ENCODE results near the gene GKN1. TPM values are rescaled to one million over a fixed set of nuclear protein-coding genes. Genes with fewer than 3 reads are reported as not detected.

The GKN1 gene
- total RNA-seq, 1 experiment from 2014 or later: not detected

- Histone ChIP-seq H3K9me3 (ENCODE audit: control insufficient read depth, low read depth, low read length) (no peaks in the 10 kb centered on the region), H2BK15ac (ENCODE audit: low read depth, low read length) (no peak overlapping the region), H2BK5ac (ENCODE audit: insufficient read length, low read length) (no peak overlapping the region), H4K8ac (replicated peaks; ENCODE audit: insufficient read length, low read depth, low read length) (no peak overlapping the region), H3K14ac (ENCODE audit: insufficient read depth, low read length) (no peak overlapping the region), H2AK5ac (ENCODE audit: insufficient read length, low read length) (no peak overlapping the region), H3K23me2 (ENCODE audit: insufficient read length, low read depth, low read length, poor library complexity, severe bottlenecking) (no peaks in the 10 kb centered on the region), H3K9ac (ENCODE audit: extremely low read depth, insufficient read length, low read length) (no peak overlapping the region), H3K56ac (ENCODE audit: insufficient read length, low read depth, low read length) (no peak overlapping the region), H4K91ac (ENCODE audit: insufficient read length, low read depth, low read length) (no peak overlapping the region), H2AFZ (ENCODE audit: low read length) (no peak overlapping the region), H3K18ac (ENCODE audit: insufficient read length, low read depth, low read length) (no peak overlapping the region), H3K4me1 (ENCODE audit: insufficient read depth, low read length) (no peaks in the 10 kb centered on the region), H2BK12ac (ENCODE audit: insufficient read length, low read depth, low read length) (no peak overlapping the region), H3K79me1 (ENCODE audit: insufficient read depth, low read depth, low read length, poor library complexity, severe bottlenecking) (no peaks in the 10 kb centered on the region), H3K27ac (ENCODE audit: insufficient read length, low read depth, low read length) (no peak overlapping the region), H4K20me1 (ENCODE audit: control insufficient read depth, insufficient read depth, insufficient read length) (no peaks in the 10 kb centered on the region), H3T11ph (ENCODE audit: low read length) (no peak overlapping the region), H2BK20ac (ENCODE audit: low read depth, low read length, poor library complexity, severe bottlenecking) (no peak overlapping the region), H3K4ac (ENCODE audit: low read depth, low read length) (no peak overlapping the region), H3K23ac (ENCODE audit: insufficient read length, low read depth, low read length) (no peak overlapping the region), H4K5ac (ENCODE audit: insufficient read length, low read depth, low read length) (no peak overlapping the region), H2BK120ac (ENCODE audit: low read depth, low read length, poor library complexity, severe bottlenecking) (no peak overlapping the region), H3K27me3 (ENCODE audit: insufficient read depth, low read length) (no peaks in the 10 kb centered on the region), H3K79me2 (ENCODE audit: insufficient read depth, low read length) (no peaks in the 10 kb centered on the region), H3K4me2 (ENCODE audit: insufficient read depth, insufficient read length, low read length) (no peak overlapping the region)
- no CpG with 5 or more reads among the region's 5 CpGs for WGBS (ENCODE audit: extremely low coverage, insufficient read length, low lambda C conversion rate)
- no peak for DNase-seq
- peak overlapping the region in 1 of 3 experiments; percentile 29; a peak in 1 of 7 replicates for H3K27ac Mint-ChIP-seq
- no peaks in the 10 kb centered on the region for H3K4me1 Mint-ChIP-seq
- H3K27me3 Mint-ChIP-seq (ENCODE audit: low read depth): peaks cover 7% of the 10 kb centered on the region
- no peak overlapping the region for H3K4me3 Mint-ChIP-seq
- TF ChIP-seq, protein P1, sequence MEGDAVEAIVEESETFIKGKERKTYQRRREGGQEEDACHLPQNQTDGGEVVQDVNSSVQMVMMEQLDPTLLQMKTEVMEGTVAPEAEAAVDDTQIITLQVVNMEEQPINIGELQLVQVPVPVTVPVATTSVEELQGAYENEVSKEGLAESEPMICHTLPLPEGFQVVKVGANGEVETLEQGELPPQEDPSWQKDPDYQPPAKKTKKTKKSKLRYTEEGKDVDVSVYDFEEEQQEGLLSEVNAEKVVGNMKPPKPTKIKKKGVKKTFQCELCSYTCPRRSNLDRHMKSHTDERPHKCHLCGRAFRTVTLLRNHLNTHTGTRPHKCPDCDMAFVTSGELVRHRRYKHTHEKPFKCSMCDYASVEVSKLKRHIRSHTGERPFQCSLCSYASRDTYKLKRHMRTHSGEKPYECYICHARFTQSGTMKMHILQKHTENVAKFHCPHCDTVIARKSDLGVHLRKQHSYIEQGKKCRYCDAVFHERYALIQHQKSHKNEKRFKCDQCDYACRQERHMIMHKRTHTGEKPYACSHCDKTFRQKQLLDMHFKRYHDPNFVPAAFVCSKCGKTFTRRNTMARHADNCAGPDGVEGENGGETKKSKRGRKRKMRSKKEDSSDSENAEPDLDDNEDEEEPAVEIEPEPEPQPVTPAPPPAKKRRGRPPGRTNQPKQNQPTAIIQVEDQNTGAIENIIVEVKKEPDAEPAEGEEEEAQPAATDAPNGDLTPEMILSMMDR (conservative IDR thresholded peaks at IDR 0.05): no peak
- peaks cover 3 to 7% of the 10 kb centered on the region in 2 experiments; a peak in 2 of 5 replicates for H3K9me3 Mint-ChIP-seq
- H3K36me3 Mint-ChIP-seq (ENCODE audit: insufficient read depth in 1 of 3, low read depth in 3 of 3): no peaks in the 10 kb centered on the region
Observed at GRCh38 chr2:68937346-68938055, 36.9 kb upstream of the GKN1 start.
